ENCODE measurements around the gene C1orf174. TPM values are rescaled to one million over a fixed set of nuclear protein-coding genes. Genes with fewer than 3 reads are reported as not detected.

Gene C1orf174
- total and polyA plus RNA-seq, 2 of the 13 experiments (the other 11 are each of a cell fraction or from before 2014, with no cell fraction given), result 21.6 to 31.4 TPM

DNA sequence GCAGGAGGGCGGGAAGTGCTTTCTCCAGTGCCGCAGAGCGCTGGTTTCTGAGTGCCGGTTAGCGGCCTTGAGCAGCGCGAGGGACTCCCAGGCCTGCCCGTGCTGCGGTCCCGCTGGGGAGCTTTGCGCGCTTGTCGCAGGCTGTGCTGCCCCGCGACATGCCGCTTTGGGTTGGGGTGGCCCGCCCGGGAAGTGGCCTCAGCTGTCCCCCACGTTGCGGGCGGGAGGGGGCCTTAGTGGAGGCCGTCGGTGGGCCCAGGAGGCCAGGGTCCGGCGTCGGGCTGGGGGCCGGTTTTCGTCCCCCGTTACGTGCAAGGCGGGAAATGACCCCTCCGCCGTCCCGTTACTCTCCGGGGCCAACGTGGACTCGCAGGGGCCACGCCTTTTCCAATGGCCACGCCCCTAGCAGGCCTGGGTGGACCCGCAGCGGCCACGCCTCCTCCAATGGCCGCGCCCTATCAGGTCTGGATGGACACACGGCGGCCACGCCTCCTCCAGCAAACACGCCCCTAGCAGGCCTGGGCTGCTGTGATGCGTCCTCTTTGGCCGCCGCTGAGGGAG lies 977 bp upstream of the C1orf174 start (continued):
- TF ChIP-seq ERF (CRISPR knock-in tag; IDR thresholded peaks at IDR 0.05), result no peak
- peak; percentile 9 for TF ChIP-seq TAF15 (IDR thresholded peaks at IDR 0.05; ENCODE audit: low read depth, low read length, poor library complexity, severe bottlenecking)
- TF ChIP-seq ZNF260 (CRISPR knock-in tag; IDR thresholded peaks at IDR 0.05; ENCODE audit: borderline replicate concordance, low read depth), result no peak
- TF ChIP-seq KLF12 (CRISPR knock-in tag; IDR thresholded peaks at IDR 0.05; ENCODE audit: borderline replicate concordance), result 0 out of 2 replicates have a peak, but pooled peaks have one; percentile 42
- TF ChIP-seq, protein P1, sequence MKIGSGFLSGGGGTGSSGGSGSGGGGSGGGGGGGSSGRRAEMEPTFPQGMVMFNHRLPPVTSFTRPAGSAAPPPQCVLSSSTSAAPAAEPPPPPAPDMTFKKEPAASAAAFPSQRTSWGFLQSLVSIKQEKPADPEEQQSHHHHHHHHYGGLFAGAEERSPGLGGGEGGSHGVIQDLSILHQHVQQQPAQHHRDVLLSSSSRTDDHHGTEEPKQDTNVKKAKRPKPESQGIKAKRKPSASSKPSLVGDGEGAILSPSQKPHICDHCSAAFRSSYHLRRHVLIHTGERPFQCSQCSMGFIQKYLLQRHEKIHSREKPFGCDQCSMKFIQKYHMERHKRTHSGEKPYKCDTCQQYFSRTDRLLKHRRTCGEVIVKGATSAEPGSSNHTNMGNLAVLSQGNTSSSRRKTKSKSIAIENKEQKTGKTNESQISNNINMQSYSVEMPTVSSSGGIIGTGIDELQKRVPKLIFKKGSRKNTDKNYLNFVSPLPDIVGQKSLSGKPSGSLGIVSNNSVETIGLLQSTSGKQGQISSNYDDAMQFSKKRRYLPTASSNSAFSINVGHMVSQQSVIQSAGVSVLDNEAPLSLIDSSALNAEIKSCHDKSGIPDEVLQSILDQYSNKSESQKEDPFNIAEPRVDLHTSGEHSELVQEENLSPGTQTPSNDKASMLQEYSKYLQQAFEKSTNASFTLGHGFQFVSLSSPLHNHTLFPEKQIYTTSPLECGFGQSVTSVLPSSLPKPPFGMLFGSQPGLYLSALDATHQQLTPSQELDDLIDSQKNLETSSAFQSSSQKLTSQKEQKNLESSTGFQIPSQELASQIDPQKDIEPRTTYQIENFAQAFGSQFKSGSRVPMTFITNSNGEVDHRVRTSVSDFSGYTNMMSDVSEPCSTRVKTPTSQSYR (CRISPR knock-in tag; IDR thresholded peaks at IDR 0.05; ENCODE audit: borderline replicate concordance), result no peak
- TF ChIP-seq, protein P2, sequence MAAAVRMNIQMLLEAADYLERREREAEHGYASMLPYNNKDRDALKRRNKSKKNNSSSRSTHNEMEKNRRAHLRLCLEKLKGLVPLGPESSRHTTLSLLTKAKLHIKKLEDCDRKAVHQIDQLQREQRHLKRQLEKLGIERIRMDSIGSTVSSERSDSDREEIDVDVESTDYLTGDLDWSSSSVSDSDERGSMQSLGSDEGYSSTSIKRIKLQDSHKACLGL (CRISPR knock-in tag; IDR thresholded peaks at IDR 0.05), result peak; percentile 68; the same call in 1 of the 2 replicates
- TF ChIP-seq, protein P3, sequence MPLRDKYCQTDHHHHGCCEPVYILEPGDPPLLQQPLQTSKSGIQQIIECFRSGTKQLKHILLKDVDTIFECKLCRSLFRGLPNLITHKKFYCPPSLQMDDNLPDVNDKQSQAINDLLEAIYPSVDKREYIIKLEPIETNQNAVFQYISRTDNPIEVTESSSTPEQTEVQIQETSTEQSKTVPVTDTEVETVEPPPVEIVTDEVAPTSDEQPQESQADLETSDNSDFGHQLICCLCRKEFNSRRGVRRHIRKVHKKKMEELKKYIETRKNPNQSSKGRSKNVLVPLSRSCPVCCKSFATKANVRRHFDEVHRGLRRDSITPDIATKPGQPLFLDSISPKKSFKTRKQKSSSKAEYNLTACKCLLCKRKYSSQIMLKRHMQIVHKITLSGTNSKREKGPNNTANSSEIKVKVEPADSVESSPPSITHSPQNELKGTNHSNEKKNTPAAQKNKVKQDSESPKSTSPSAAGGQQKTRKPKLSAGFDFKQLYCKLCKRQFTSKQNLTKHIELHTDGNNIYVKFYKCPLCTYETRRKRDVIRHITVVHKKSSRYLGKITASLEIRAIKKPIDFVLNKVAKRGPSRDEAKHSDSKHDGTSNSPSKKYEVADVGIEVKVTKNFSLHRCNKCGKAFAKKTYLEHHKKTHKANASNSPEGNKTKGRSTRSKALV (CRISPR knock-in tag; IDR thresholded peaks at IDR 0.05), result no peak
- TF ChIP-seq RNF2 (conservative IDR thresholded peaks at IDR 0.05; ENCODE audit: low read depth), result no peak; the same call in 1 of the 2 replicates
- TF ChIP-seq CREM (IDR thresholded peaks at IDR 0.05), result no peak
- no peak for TF ChIP-seq CREM (CRISPR knock-in tag; IDR thresholded peaks at IDR 0.05)
- TF ChIP-seq, protein P4, sequence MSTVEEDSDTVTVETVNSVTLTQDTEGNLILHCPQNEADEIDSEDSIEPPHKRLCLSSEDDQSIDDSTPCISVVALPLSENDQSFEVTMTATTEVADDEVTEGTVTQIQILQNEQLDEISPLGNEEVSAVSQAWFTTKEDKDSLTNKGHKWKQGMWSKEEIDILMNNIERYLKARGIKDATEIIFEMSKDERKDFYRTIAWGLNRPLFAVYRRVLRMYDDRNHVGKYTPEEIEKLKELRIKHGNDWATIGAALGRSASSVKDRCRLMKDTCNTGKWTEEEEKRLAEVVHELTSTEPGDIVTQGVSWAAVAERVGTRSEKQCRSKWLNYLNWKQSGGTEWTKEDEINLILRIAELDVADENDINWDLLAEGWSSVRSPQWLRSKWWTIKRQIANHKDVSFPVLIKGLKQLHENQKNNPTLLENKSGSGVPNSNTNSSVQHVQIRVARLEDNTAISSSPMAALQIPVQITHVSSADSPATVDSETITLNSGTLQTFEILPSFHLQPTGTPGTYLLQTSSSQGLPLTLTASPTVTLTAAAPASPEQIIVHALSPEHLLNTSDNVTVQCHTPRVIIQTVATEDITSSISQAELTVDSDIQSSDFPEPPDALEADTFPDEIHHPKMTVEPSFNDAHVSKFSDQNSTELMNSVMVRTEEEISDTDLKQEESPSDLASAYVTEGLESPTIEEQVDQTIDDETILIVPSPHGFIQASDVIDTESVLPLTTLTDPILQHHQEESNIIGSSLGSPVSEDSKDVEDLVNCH (CRISPR knock-in tag; IDR thresholded peaks at IDR 0.05), result no peak
- TF ChIP-seq, protein P5, sequence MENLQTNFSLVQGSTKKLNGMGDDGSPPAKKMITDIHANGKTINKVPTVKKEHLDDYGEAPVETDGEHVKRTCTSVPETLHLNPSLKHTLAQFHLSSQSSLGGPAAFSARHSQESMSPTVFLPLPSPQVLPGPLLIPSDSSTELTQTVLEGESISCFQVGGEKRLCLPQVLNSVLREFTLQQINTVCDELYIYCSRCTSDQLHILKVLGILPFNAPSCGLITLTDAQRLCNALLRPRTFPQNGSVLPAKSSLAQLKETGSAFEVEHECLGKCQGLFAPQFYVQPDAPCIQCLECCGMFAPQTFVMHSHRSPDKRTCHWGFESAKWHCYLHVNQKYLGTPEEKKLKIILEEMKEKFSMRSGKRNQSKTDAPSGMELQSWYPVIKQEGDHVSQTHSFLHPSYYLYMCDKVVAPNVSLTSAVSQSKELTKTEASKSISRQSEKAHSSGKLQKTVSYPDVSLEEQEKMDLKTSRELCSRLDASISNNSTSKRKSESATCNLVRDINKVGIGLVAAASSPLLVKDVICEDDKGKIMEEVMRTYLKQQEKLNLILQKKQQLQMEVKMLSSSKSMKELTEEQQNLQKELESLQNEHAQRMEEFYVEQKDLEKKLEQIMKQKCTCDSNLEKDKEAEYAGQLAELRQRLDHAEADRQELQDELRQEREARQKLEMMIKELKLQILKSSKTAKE (CRISPR knock-in tag; IDR thresholded peaks at IDR 0.05; ENCODE audit: borderline replicate concordance), result no peak
- no peak for TF ChIP-seq GFI1 (CRISPR knock-in tag; IDR thresholded peaks at IDR 0.05; ENCODE audit: borderline replicate concordance)
- no peak for TF ChIP-seq KMT2B (CRISPR knock-in tag; IDR thresholded peaks at IDR 0.05)
- TF ChIP-seq NFYC (CRISPR knock-in tag; IDR thresholded peaks at IDR 0.05), result peak; percentile 59
- TF ChIP-seq ZBTB38 (CRISPR knock-in tag; IDR thresholded peaks at IDR 0.05), result peak; percentile 49; the same call in 1 of the 2 replicates
- no peak for TF ChIP-seq FOSL2 (CRISPR knock-in tag; IDR thresholded peaks at IDR 0.05)
- no peak for TF ChIP-seq JUNB (CRISPR knock-in tag; IDR thresholded peaks at IDR 0.05; ENCODE audit: borderline replicate concordance)
- TF ChIP-seq HNRNPK (IDR thresholded peaks at IDR 0.05; ENCODE audit: low read depth, low read length, poor library complexity, severe bottlenecking), result no peak
- no peak for TF ChIP-seq IKZF4 (CRISPR knock-in tag; IDR thresholded peaks at IDR 0.05; ENCODE audit: borderline replicate concordance, low read depth, not compliant biosample characterization)
